Caco-2 (cell line): Measurements from ENCODE around the gene BEND3. TPM values are rescaled to one million over a fixed set of nuclear protein-coding genes. Genes with fewer than 3 reads are reported as not detected.

Experiments
- BruUV-seq: library from RNA; stranded (reverse); fragments of 400-500 nt; replicated peaks from 2 replicates; lab custom pipeline; 2021; lab: Mats Ljungman, UMichigan
- CTCF ChIA-PET: fragments of 300-600 bp; sonication (Branson Sonifier 250); formaldehyde crosslinking; loops from one replicate; lab custom pipeline; 2022; ENCODE audit warnings: antibody characterized with exemption; lab: Charles Lee
- POLR2A ChIA-PET: fragments of 300-600 bp; sonication (Branson Sonifier 250); formaldehyde crosslinking; loops from one replicate; lab custom pipeline; 2022; ENCODE audit warnings: antibody characterized with exemption; lab: Charles Lee
- DNase-seq, 2 experiments: peaks; one replicate each; pipeline versions ENCODE4 v3.0.0 to v3.0.0-alpha.2; 2020 to 2022
- H3K27me3 ChIP-seq: replicated peaks from 2 replicates; pipeline ENCODE4 v1.6.0; 2011; ENCODE audit warnings: low read length; ENCODE audit not compliant: control insufficient read depth, insufficient read depth
- H3K36me3 ChIP-seq: 2 replicates; pipeline ENCODE4 v1.5.1; 2011; ENCODE audit warnings: low read length; ENCODE audit not compliant: control insufficient read depth, insufficient read depth
- H3K4me1 ChIP-seq: fragments of 250-450 bp; sonication (Bioruptor Pico); 2 replicates; pipeline ENCODE4 v1.5.1; 2020; ENCODE audit warnings: mild to moderate bottlenecking
- H3K4me3 ChIP-seq: 2 replicates; pipeline ENCODE4 v1.5.1; 2011; ENCODE audit warnings: low read depth, mild to moderate bottlenecking, control low read depth, low read length
- H3K9me3 ChIP-seq: fragments of 250-450 bp; sonication (Bioruptor Pico); 2 replicates; pipeline ENCODE4 v1.5.1; 2020; ENCODE audit warnings: mild to moderate bottlenecking, moderate library complexity
- H3K27ac Mint-ChIP-seq: one replicate; pipeline ENCODE4 v1.8.0; 2022; ENCODE audit warnings: mixed read lengths; ENCODE audit not compliant: unreplicated experiment
- H3K27me3 Mint-ChIP-seq: one replicate; pipeline ENCODE4 v1.8.0; 2022; ENCODE audit warnings: mixed read lengths; ENCODE audit not compliant: insufficient read depth, unreplicated experiment
- H3K36me3 Mint-ChIP-seq: one replicate; pipeline ENCODE4 v1.8.0; 2022; ENCODE audit warnings: mild to moderate bottlenecking, mixed read lengths; ENCODE audit not compliant: insufficient read depth, unreplicated experiment
- H3K4me1 Mint-ChIP-seq: one replicate; pipeline ENCODE4 v1.8.0; 2022; ENCODE audit warnings: low read depth, mixed read lengths; ENCODE audit not compliant: unreplicated experiment
- H3K4me3 Mint-ChIP-seq: one replicate; pipeline ENCODE4 v1.8.0; 2022; ENCODE audit warnings: mild to moderate bottlenecking, moderate library complexity, mixed read lengths; ENCODE audit not compliant: unreplicated experiment
- H3K9me3 Mint-ChIP-seq: one replicate; pipeline ENCODE4 v1.8.0; 2022; ENCODE audit warnings: mixed read lengths; ENCODE audit not compliant: unreplicated experiment
- CTCF ChIP-seq, 2 experiments: fragments of 200-600 bp in 1 of 2; IDR thresholded peaks; 1 replicate in 1 of 2; 2 replicates in 1 of 2; pipeline versions ENCODE4 v1.5.1 to v1.8.0; 2011 to 2022; ENCODE audit warnings: antibody characterized with exemption in 1 of 2, control low read depth in 1 of 2, inconsistent platforms in 1 of 2, low read depth in 1 of 2, low read length in 1 of 2, mild to moderate bottlenecking in 1 of 2, moderate library complexity in 1 of 2; ENCODE audit not compliant: insufficient read depth in 1 of 2, severe bottlenecking in 1 of 2, unreplicated experiment in 1 of 2
- intact Hi-C: fragments of 100-400 bp; cut with micrococcal nuclease; formaldehyde crosslinking; loops from one replicate; pipeline ENCODE4 v1.10.0; 2022; ENCODE audit not compliant: unreplicated experiment
- total RNA-seq: library from RNA; stranded (reverse); gene quantifications from 2 replicates; pipeline ENCODE4 v1.2.3, GENCODE V29; 2022

Gene BEND3
- total RNA-seq, 1 experiment from 2014 or later = 8.3 TPM

- Histone ChIP-seq H3K27me3 (no peaks in the 10 kb centered on the region), H3K9me3 (no peaks in the 10 kb centered on the region), H3K36me3 (no peaks in the 10 kb centered on the region; the same call in 1 of the 2 replicates), H3K4me1 (peaks cover 15% of the 10 kb centered on the region), H3K4me3 (no peak overlapping the region)
- Mint-ChIP-seq H3K27me3 (no peaks in the 10 kb centered on the region), H3K4me3 (no peak overlapping the region), H3K36me3 (peaks cover 10% of the 10 kb centered on the region), H3K9me3 (no peaks in the 10 kb centered on the region), H3K4me1 (peaks cover 8% of the 10 kb centered on the region), H3K27ac (no peak overlapping the region)
- no TSS peak for BruUV-seq
- CTCF ChIA-PET = no interaction called here
- DNase-seq = no peak
- intact Hi-C loops = no loop called here
- no peak for TF ChIP-seq CTCF (IDR thresholded peaks at IDR 0.05; ENCODE audit: insufficient read depth in 1 of 2, low read depth in 1 of 2, low read length in 1 of 2, severe bottlenecking in 1 of 2, unreplicated experiment in 1 of 2)
- POLR2A ChIA-PET = no interaction called here
These were observed 46.4 kb downstream of the BEND3 start for GRCh38 chr6:107068691-107069630.

GRCh38 chr6:107066697-107067659, 48.3 kb downstream of the BEND3 start:
- peaks cover 15% of the 10 kb centered on the region for H3K4me1 ChIP-seq
- H3K27me3 ChIP-seq = no peaks in the 10 kb centered on the region
- intact Hi-C loops = no loop called here
- no peak for TF ChIP-seq CTCF (IDR thresholded peaks at IDR 0.05; ENCODE audit: insufficient read depth in 1 of 2, low read depth in 1 of 2, low read length in 1 of 2, severe bottlenecking in 1 of 2, unreplicated experiment in 1 of 2)
- Mint-ChIP-seq H3K4me3 (no peak overlapping the region), H3K9me3 (no peaks in the 10 kb centered on the region), H3K36me3 (peaks cover 10% of the 10 kb centered on the region), H3K4me1 (peaks cover 8% of the 10 kb centered on the region), H3K27ac (no peak overlapping the region), H3K27me3 (no peaks in the 10 kb centered on the region)
- BruUV-seq = no TSS peak
- no peaks in the 10 kb centered on the region; the same call in 1 of the 2 replicates for H3K36me3 ChIP-seq
- no peaks in the 10 kb centered on the region for H3K9me3 ChIP-seq
- ChIA-PET CTCF (no interaction called here), POLR2A (no interaction called here)
- H3K4me3 ChIP-seq = no peak overlapping the region
- DNase-seq = no peak

- CTCF ChIA-PET = no interaction called here
- Mint-ChIP-seq H3K27me3 (no peaks in the 10 kb centered on the region), H3K9me3 (no peaks in the 10 kb centered on the region), H3K36me3 (no peaks in the 10 kb centered on the region), H3K27ac (no peak overlapping the region), H3K4me3 (no peak overlapping the region), H3K4me1 (peaks cover 8% of the 10 kb centered on the region)
- no peak for TF ChIP-seq CTCF (IDR thresholded peaks at IDR 0.05; ENCODE audit: insufficient read depth in 1 of 2, low read depth in 1 of 2, low read length in 1 of 2, severe bottlenecking in 1 of 2, unreplicated experiment in 1 of 2)
- H3K4me1 ChIP-seq = peaks cover 15% of the 10 kb centered on the region
- no peak overlapping the region for H3K4me3 ChIP-seq
- intact Hi-C loops = no loop called here
- H3K36me3 ChIP-seq = no peaks in the 10 kb centered on the region; the same call in 1 of the 2 replicates
- H3K27me3 ChIP-seq = no peaks in the 10 kb centered on the region
- BruUV-seq = no TSS peak
- POLR2A ChIA-PET = no interaction called here
- DNase-seq = no peak
- H3K9me3 ChIP-seq = no peaks in the 10 kb centered on the region
These were observed 50.7 kb downstream of the BEND3 start for GRCh38 chr6:107064579-107065065.
